ENCODE measurements around the gene NCKIPSD.

NCKIPSD gene

DNA sequence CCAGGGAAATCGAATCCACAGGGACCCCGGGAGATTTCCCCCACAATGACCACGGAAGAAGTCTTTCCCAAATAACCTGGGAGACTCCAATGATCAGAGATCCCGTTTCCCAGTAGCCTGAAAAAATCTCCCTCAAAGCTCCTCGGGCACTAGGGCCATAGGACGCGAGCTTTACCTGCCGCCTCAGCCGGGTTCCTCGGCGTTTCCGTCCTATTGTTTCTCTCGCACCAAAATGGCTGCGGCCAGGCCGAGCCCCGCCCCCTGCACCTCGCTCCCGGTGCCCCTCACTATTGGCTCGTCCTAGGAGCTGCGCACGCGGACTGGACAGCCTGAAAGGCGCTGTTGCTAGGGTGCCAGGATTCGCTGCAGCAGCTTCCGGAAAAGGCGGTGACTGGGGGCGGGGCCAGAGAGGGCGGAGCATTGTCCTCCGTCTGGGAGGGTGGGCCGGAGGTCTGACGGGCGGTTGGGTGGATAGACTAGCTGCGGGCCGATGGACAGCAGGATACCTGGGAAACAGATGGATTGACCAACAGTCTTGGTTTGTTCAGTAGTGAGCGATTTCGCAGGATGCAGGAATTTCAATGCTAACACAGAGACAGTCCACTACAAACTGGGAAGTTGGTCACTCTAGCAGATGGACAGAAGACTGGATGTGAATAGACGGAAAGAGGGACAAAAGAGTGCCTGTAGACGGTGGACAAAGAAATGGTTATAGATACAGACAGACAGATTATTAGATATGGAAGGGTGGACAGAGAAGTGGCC, 31.4 kb upstream of the NCKIPSD start, which contains the start of gene IP6K2:
Gene IP6K2, minus strand, starts transcription at position 240 of the 765 bp plus-strand sequence. CDS start 21,930 bp downstream, outside the sequence.
- TF ChIP-seq, protein P1, sequence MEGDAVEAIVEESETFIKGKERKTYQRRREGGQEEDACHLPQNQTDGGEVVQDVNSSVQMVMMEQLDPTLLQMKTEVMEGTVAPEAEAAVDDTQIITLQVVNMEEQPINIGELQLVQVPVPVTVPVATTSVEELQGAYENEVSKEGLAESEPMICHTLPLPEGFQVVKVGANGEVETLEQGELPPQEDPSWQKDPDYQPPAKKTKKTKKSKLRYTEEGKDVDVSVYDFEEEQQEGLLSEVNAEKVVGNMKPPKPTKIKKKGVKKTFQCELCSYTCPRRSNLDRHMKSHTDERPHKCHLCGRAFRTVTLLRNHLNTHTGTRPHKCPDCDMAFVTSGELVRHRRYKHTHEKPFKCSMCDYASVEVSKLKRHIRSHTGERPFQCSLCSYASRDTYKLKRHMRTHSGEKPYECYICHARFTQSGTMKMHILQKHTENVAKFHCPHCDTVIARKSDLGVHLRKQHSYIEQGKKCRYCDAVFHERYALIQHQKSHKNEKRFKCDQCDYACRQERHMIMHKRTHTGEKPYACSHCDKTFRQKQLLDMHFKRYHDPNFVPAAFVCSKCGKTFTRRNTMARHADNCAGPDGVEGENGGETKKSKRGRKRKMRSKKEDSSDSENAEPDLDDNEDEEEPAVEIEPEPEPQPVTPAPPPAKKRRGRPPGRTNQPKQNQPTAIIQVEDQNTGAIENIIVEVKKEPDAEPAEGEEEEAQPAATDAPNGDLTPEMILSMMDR (IDR thresholded peaks at IDR 0.05) = no peak
- Mint-ChIP-seq H3K4me1 (peaks cover 37% of the 10 kb centered on the region), H3K4me3 (peak within 1 kb of the TSS; percentile 100), H3K27me3 (ENCODE audit: low read depth, poor library complexity) (peaks cover 29% of the 10 kb centered on the region), H3K27ac (peak within 1 kb of the TSS; percentile 100), H3K9me3 (no peaks in the 10 kb centered on the region), H3K36me3 (ENCODE audit: low read depth) (peaks cover 31% of the 10 kb centered on the region)
- DNase-seq = peak; percentile 100

DNA sequence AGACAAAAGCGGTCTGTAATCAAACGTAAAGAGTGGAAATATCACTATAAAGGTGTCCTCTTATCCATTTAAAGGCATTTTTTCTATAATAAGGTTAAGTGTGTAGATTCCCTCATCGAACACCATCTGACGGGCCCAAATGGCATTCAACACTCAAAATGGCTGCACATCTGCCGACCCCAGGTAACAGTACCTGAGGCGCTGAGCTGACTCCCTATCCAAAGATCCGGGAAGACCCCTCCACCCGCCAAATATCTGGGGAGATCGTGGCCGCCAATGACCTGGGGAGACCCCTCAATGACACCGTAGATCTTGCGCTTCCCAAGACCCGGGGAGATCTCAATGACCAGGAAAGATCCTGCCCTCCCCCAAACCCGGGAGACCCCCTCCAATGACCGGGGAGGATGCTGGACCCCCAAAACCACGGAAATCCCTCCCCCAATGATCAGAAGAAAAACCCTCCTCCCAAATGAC, 30.8 kb upstream of the NCKIPSD start:
- peak; percentile 21 for DNase-seq
- TF ChIP-seq, protein P1 (IDR thresholded peaks at IDR 0.05) = no peak

DNA sequence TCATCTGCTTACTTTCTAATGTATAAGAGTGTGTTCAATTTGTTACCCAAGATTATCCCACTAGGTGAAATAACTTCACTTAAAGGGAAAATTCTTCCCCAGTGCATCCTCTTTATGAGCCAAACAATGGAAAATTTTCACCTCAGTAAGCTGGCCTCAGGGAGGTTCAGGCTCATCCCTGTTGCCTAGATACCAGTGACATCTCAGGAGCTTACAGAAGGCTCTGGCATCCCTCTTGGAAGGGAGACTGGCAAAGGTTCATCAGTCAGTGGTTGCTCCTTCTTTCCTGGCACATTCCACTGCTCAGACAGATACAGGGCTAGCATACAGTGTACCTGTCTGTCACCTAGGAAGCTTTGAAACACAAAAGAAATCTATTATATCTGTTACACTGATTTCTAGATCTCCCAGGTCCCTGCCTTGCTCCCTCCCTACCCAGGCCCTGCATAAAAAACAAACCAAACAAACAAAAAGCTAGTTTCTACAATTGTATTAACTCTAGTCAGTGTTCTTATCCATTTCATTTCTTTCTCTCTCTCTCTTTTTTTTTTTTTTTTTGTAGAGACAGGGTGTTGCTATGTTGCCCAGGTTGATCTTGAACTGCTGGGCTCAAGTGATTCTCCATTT, 29.6 kb upstream of the NCKIPSD start:
- Mint-ChIP-seq H3K4me3 (peak overlapping the region; percentile 100), H3K9me3 (no peaks in the 10 kb centered on the region), H3K27ac (peak overlapping the region; percentile 96), H3K4me1 (peaks cover 49% of the 10 kb centered on the region), H3K27me3 (ENCODE audit: low read depth, poor library complexity) (peaks cover 19% of the 10 kb centered on the region), H3K36me3 (ENCODE audit: low read depth) (peaks cover 46% of the 10 kb centered on the region)
- TF ChIP-seq, protein P1 (IDR thresholded peaks at IDR 0.05) = no peak
- DNase-seq = peak; percentile 18

More for the DNA sequence above, 30.8 kb upstream of the NCKIPSD start:
- peak overlapping the region; percentile 100 for H3K27ac Mint-ChIP-seq
- H3K4me3 Mint-ChIP-seq = peak overlapping the region; percentile 100
- H3K9me3 Mint-ChIP-seq = no peaks in the 10 kb centered on the region
- peaks cover 41% of the 10 kb centered on the region for H3K4me1 Mint-ChIP-seq
- peaks cover 29% of the 10 kb centered on the region for H3K27me3 Mint-ChIP-seq (ENCODE audit: low read depth, poor library complexity)
- peaks cover 36% of the 10 kb centered on the region for H3K36me3 Mint-ChIP-seq (ENCODE audit: low read depth)

DNA sequence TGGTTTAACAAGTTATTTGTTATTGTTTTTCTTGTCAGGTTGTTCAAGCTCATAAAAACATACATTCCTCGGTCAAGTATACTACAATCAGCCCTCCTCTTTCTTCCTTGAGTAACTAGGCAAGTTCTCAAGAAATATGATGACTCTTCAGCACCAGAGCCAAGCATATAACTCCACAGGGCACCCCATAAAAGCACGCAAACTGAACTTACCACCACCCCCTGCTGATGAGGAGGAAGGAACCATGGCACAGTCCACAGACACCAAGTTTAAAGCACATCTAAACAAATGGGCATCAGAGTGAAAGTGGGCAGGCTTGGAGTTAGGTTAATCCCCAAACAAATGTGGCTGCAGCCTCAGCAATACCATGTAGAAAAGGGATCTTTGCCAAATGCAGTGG, 26.0 kb upstream of the NCKIPSD start:
- peaks cover 60% of the 10 kb centered on the region for H3K4me1 Mint-ChIP-seq
- H3K36me3 Mint-ChIP-seq (ENCODE audit: low read depth) = peaks cover 78% of the 10 kb centered on the region
- peak overlapping the region; percentile 53 for H3K27ac Mint-ChIP-seq
- no peaks in the 10 kb centered on the region for H3K27me3 Mint-ChIP-seq (ENCODE audit: low read depth, poor library complexity)
- no peak for DNase-seq
- TF ChIP-seq, protein P1 (IDR thresholded peaks at IDR 0.05) = no peak
- no peaks in the 10 kb centered on the region for H3K9me3 Mint-ChIP-seq
- H3K4me3 Mint-ChIP-seq = peak overlapping the region; percentile 15

DNA sequence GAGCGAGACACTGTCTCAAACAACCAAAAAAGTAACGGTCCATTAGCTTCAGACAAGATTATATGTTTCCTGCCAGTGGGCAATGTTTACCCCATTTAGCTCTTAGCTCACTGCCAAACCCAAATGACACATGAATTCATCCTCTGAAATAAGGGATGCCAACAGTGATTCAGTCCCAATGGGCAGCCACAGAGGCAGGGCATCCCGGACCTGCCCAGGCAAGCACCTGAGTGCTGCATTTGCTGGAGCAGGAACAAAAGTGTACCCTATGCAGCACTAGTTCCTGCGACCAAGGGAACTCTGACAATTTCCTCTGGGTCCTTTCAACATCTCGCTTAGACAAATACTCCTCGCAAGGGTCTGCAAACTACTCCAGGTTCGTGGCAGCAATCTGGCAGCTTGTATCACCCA, 23.3 kb upstream of the NCKIPSD start:
- peaks cover 38% of the 10 kb centered on the region for H3K4me1 Mint-ChIP-seq
- H3K36me3 Mint-ChIP-seq (ENCODE audit: low read depth) = peaks cover 78% of the 10 kb centered on the region
- no peak overlapping the region for H3K4me3 Mint-ChIP-seq
- DNase-seq = no peak
- peaks cover 5% of the 10 kb centered on the region for H3K9me3 Mint-ChIP-seq
- TF ChIP-seq, protein P1 (IDR thresholded peaks at IDR 0.05) = no peak
- H3K27me3 Mint-ChIP-seq (ENCODE audit: low read depth, poor library complexity) = no peaks in the 10 kb centered on the region
- peak overlapping the region; percentile 86 for H3K27ac Mint-ChIP-seq

Measured in nephron progenitor cell (in vitro differentiated cells).